Activated CD8-positive, alpha-beta T cell treated with anti-CD3 and anti-CD28 coated beads for 36 hours (primary cell): ENCODE results near the gene MANEAL. TPM values are rescaled to one million over a fixed set of nuclear protein-coding genes. Genes with fewer than 3 reads are reported as not detected.

ENCODE experiments used
- ATAC-seq: fragments of 200-7000 bp; cut with Tn5 transposase; one replicate; pipeline ENCODE4 v1.10.0; 2021; ENCODE audit warnings: mild to moderate bottlenecking, moderate library complexity
- CTCF ChIA-PET: fragments of 350-600 bp; sonication (Branson Sonifier 250); formaldehyde crosslinking; loops from one replicate; lab custom pipeline; 2021; ENCODE audit warnings: antibody characterized with exemption; lab: Charles Lee
- POLR2A ChIA-PET: fragments of 350-600 bp; sonication (Branson Sonifier 250); formaldehyde crosslinking; loops from one replicate; lab custom pipeline; 2021; ENCODE audit warnings: antibody characterized with exemption; lab: Charles Lee
- DNase-seq: peaks from one replicate; pipeline ENCODE4 v3.0.0-alpha.2; 2020
- H3K27ac Mint-ChIP-seq: one replicate; pipeline ENCODE4 v1.8.0; 2021; ENCODE audit warnings: mild to moderate bottlenecking, mixed read lengths
- H3K27me3 Mint-ChIP-seq: one replicate; pipeline ENCODE4 v1.8.0; 2021; ENCODE audit warnings: mixed read lengths
- H3K36me3 Mint-ChIP-seq: one replicate; pipeline ENCODE4 v1.8.0; 2021; ENCODE audit warnings: low read depth, mixed read lengths
- H3K4me1 Mint-ChIP-seq: one replicate; pipeline ENCODE4 v1.8.0; 2021; ENCODE audit warnings: low read depth, mixed read lengths
- H3K4me3 Mint-ChIP-seq: one replicate; pipeline ENCODE4 v1.8.0; 2021; ENCODE audit warnings: mild to moderate bottlenecking, moderate library complexity, mixed read lengths
- H3K9me3 Mint-ChIP-seq: one replicate; pipeline ENCODE4 v1.8.0; 2021; ENCODE audit warnings: mixed read lengths
- CTCF ChIP-seq: fragments of 200-600 bp; IDR thresholded peaks from one replicate; pipeline ENCODE4 v1.8.0; 2022; ENCODE audit warnings: antibody characterized with exemption, mild to moderate bottlenecking
- intact Hi-C: fragments of 100-400 bp; cut with micrococcal nuclease; formaldehyde crosslinking; loops from one replicate; pipeline ENCODE4 v1.10.0; 2022
- total RNA-seq, 2 experiments: library from RNA; stranded (reverse); gene quantifications; one replicate each; pipeline ENCODE4 v1.2.3, GENCODE V29; 2021

The MANEAL gene
- total RNA-seq, 2 experiments from 2014 or later, result 1.2 to 1.4 TPM

DNA sequence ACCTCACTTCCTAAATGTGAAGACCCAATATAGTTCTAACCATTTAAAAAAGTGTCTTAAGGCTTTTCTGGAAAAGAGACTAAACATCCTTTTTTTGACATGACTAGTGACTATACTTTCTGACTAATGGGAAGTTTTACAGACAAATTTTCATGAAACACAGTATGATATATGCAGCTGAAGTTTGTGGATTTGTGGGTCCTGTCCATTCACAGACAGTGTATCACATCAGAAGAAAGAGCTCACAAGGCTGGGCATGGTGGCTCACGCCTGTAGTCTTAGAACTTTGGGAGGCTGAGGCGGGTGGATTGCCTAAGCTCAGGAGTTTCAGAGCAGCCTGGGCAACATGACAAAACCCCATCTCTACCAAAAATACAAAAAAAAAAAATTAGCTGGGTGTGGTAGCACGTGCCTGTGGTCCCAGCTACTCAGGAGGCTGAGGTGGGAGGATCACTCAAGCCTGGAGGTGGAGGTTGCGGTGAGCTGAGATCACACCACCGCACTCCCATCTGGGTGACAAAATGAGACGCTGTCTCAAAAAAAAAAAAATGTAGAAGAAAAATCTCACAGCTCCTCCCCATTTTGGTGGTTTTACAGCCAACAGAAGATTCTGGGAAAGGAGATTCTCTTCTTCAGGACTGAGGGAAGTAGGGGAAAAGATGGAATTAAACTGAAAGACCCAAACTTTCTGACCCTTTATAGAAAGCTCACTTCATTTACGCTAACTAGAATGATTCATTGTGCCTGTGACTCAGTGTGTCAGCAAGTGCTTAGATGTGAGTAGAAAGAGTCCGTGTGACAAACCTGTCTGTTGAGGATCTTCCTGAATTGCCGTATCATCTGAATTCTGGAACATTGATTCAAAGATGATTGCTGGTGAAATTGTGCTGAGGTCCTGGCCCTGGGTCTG is 29.5 kb downstream of the MANEAL start:
- peak; percentile 38 for DNase-seq
- ChIA-PET POLR2A (interaction anchor here (0.9 to 1.3 kb wide), 5 partner anchors 15 to 133 kb away, joined by 3 to 5 read pairs (median 3); partner anchors contain the start of genes C1orf122 and YRDC), CTCF (interaction anchor here (1.2 to 1.7 kb wide), 2 partner anchors 12 to 37 kb away, joined by 4 to 11 read pairs; partner anchors contain the start of gene MTF1)
- H3K27ac Mint-ChIP-seq, result peak overlapping the region; percentile 57
- no peak overlapping the region for H3K4me3 Mint-ChIP-seq
- TF ChIP-seq CTCF, result no peak
- H3K27me3 Mint-ChIP-seq, result no peaks in the 10 kb centered on the region
- intact Hi-C loops, result no loop called here
- H3K9me3 Mint-ChIP-seq, result no peaks in the 10 kb centered on the region
- peaks cover 38% of the 10 kb centered on the region for H3K36me3 Mint-ChIP-seq
- peaks cover 19% of the 10 kb centered on the region for H3K4me1 Mint-ChIP-seq
- ATAC-seq, result peak; percentile 55

DNA sequence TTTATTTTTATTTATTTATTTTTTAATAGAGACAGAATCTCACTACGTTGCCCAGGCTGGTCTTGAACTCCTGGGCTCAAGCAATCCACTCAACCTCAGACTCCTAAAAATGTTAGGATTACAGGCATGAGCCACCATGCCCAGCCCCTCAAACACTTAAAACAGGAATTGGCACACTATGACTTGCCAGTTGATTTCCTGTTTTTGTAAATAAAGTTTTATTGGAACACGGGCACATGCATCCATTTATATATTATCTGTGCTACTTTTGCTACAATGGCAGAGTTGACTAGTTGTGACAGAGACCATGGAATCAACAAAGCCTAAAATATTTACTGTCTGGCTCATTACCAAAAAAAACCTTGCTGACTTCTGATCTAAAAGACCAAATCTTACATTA is 30.4 kb downstream of the MANEAL start:
- Mint-ChIP-seq H3K4me1 (peaks cover 19% of the 10 kb centered on the region), H3K27me3 (no peaks in the 10 kb centered on the region), H3K9me3 (no peaks in the 10 kb centered on the region), H3K36me3 (peaks cover 38% of the 10 kb centered on the region), H3K4me3 (no peak overlapping the region), H3K27ac (no peak overlapping the region)
- CTCF ChIA-PET, result no interaction called here
- POLR2A ChIA-PET, result no interaction called here
- ATAC-seq (no peak), DNase-seq (no peak)
- TF ChIP-seq CTCF, result no peak
- intact Hi-C loops, result no loop called here

- Mint-ChIP-seq H3K4me1 (peaks cover 19% of the 10 kb centered on the region), H3K27me3 (no peaks in the 10 kb centered on the region), H3K27ac (peak overlapping the region; percentile 87), H3K9me3 (no peaks in the 10 kb centered on the region), H3K36me3 (peaks cover 33% of the 10 kb centered on the region), H3K4me3 (no peak overlapping the region)
- DNase-seq (no peak), ATAC-seq (no peak)
- CTCF ChIA-PET, result interaction anchor here (1.5 kb wide), 1 partner anchor 34 kb away, joined by 7 read pairs; the partner anchor contains the start of gene MTF1
- POLR2A ChIA-PET, result interaction anchor here (0.8 kb wide), 1 partner anchor 9 kb away, joined by 3 read pairs; no protein-coding TSS in a partner anchor
- intact Hi-C loops, result no loop called here
- TF ChIP-seq CTCF, result no peak
Measured at GRCh38 chr1:37825506-37825905, 31.9 kb downstream of the MANEAL start.

DNA sequence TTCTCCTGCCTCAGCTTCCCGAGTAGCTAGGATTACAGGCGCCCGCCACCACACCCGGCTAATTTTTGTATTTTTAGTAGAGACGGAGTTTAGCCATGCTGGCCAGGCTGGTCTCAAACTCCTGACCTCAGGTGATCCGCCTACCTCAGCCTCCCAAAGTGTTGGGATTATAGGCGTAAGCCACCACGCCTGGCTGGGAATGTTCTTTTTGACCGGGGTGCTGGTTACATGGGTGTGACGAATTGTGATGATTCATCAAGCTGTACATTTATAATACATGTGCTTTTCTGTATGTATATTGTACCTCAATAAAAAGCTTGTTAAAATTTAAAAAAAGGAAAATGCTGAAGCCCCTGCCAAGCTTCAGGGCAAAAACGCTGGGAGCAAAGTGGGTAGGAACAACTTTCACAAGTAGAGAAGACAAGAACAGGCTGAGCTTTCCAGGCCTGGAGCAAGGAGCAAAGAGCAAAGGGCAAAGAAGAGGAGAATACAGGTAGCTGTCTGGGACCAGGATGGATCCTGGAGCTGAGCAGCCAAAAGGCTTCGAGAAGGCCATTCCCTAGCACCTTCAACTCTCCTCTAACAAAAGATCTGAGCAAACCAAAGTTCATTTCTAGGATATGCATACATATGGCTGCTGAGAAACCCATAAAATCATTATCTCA is 34.9 kb downstream of the MANEAL start:
- no peak for TF ChIP-seq CTCF
- ATAC-seq (no peak), DNase-seq (no peak)
- Mint-ChIP-seq H3K9me3 (no peaks in the 10 kb centered on the region), H3K27me3 (no peaks in the 10 kb centered on the region), H3K36me3 (peaks cover 29% of the 10 kb centered on the region), H3K4me3 (no peak overlapping the region), H3K27ac (no peak overlapping the region), H3K4me1 (peaks cover 18% of the 10 kb centered on the region)
- ChIA-PET CTCF (interaction anchor here (0.9 kb wide), 1 partner anchor 32 kb away, joined by 4 read pairs; no protein-coding TSS in a partner anchor), POLR2A (no interaction called here)
- intact Hi-C loops, result no loop called here
